GM21786 (cell line): ENCODE results near the gene UTP25.

Source experiments
- ATAC-seq: cut with Tn5 transposase; IDR thresholded peaks from one replicate; pipeline ENCODE4 v1.9.1; 2021; ENCODE audit not compliant: unreplicated experiment

The UTP25 gene

DNA sequence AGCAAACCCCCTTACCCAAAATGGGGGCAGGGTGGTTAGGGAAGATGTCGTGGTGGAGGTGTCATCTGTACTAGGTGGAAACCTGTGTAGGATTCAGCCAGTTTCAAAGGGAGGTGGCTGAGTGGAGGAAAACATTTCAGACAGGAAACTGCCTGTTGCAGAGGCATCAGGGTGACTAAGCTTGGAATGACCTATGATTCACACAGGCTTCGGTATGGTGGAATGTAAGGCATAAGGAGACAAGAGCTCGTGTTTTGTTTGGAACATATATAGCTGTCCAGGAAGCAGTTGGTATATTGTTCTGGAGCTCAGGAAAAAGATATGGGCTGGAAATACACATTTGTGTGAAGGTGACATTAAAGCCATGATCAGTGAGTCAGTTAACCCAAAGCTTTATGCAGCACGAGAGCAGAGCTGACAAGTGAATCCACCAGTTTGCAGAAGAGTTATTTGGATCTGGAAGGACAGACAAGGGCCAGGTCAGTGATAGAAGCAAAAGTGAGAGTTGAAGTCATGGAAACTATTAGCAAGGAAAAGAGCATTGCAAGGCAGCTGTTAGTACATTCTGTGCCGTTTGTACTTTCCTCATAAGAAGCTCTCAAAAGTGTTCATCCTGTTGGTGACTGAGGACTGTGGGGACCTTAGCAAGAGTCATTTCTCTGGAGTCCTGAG, 12.2 kb downstream of the UTP25 start:
- no peak for ATAC-seq

DNA sequence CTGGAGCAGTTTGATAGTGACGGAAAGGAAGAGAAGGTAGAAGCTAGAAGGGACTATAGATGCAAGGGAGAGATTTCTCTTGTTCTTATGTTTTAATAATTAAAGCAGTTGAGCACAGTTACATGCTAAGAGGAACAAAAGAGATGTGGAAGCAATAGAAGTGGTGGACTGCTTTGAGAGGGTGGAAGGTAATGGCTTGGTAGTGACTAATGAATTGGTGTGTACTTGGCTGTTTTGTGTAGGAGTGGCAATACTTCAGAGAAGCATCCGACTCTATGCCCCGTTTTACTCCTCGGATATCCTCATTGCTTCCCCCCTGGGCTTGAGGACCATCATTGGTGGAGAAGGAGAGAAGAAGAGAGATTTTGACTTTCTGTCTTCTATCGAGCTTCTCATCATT, 12.8 kb downstream of the UTP25 start:
- no peak for ATAC-seq

DNA sequence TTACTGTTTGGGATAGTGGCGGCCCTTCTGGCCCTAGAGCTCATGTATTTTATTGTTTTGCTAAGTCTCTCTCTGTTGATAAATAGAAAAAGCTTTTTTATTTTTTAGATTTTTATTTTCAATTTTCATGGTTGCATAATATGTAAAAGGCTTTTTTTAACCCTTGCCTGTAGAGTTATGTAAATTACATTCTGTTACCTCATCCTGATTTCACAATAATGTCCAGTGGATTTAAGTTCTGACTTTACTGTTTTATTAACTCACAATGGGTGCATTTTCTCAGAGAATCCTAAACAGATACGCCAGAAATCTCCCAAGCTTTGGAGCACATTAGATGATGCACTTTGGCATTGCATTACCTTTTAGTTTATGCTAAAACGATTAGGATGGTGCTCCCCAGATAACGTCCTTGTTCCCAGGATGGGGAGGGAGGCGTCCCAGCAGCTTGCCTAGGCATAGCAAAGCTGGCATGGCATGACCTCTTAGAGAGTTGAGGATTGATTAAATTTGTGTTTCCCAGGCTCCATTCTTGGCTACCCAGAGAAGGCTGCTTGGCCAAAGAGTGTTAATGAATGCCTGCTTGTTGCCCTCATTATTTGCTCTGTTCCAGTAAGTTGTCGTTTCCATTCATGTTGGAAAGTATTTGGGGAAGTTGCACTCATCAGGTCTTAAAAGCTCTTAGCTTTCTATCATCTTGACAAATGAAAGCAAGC, 17.1 kb downstream of the UTP25 start:
- ATAC-seq, result no peak

DNA sequence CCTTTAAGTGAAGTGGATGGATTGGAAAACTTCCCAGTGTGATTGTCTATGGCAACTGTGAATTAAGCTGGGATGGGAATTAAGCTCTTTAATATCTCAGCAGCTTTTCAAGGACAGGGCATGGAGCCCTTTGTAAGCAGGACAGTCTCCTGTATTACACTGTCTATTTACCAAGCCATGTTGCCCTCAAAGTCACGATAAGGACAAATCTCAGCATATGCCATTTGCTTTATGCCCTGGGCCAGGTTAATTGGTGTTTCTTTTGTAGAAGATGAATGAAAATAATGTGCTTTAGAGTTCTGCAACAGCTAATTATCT, 17.6 kb downstream of the UTP25 start:
- no peak for ATAC-seq

DNA sequence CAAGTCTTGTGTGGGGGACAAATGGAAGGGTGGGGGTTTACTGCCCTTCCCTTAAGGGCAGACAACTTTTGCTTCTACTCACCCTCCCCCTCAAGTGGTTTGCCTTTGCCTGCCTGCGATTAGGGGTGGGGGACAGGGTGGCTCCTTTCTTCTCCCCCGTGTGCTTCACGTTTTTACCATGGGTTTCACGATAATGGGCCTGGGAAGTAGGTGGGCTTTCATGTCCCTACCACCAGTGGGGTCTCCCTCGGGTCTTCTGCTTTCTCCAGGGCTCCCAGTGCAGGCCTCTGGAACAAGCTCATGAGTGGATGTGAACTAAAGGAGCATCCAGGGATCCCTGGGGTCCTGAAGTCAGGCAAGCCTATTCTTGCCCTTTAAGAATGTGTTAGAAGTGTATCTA, 21.6 kb downstream of the UTP25 start:
- ATAC-seq, result no peak

DNA sequence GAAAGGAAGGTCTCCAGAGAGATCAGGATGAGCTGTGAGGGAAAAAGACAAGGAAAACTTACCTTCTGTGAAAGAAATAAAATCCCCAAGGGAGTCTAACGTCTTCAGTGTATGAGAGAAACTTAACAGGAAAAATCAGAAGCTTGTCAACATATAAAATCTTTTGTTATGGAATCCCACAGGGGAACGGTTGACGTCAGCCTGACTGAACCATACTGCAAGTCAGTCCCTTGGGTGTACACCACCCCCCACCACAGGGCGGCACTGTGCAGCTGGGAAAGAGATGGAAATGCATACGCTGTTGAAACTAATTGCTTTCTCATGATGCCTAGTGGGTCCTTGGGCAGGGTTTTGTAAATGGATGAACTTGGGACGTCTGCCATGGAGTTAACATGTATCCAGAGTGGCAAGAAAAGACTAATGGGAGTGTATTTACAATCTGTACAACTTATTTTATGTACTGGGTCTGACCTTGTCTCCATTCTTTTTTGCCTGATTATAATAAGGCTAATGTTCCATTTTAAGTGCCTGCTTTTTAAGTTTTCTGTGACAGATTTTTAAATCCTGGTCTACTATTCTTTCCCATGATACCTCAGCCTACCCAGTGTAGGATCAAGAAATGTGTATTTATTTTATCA, 22.7 kb downstream of the UTP25 start:
- ATAC-seq, result no peak

DNA sequence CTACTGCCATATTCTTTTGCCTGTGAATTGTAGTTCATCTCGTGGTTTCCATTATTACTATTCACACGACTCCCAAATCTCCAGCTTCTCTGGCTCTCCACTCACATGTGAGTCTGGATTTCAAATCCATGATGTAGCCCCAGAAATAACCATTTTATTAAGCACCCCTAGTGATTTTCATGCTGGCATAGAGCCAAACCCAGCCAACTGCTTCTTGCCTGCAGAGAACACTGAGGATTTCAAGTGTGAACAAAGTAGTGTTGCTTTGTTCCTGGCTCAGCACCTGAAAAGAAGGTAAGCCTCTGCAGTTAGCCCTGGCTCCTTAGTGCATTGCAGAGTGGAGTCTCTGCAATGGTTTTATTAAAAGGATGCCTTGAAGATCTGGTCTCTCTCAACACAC, 25.9 kb downstream of the UTP25 start:
- ATAC-seq, result no peak

DNA sequence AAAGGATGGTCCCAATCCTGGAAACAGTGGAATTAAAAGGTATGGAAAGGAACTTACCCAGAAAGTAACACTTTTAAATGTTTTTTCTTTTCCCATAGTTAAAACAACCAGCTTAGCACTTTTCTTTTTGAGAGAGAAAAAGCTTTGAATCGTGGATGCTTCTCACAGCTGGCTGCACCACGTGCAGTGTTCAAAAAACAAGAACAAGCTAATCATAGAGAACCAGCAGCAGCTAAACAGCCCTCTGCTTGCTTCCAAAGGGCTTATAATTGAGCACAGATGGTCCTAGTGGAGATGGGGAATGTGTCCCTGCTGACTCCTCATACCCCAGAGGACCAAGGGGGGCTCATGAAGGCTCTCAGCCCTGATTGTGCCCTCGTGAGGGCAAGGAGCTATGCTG, 26.4 kb downstream of the UTP25 start:
- no peak for ATAC-seq

DNA sequence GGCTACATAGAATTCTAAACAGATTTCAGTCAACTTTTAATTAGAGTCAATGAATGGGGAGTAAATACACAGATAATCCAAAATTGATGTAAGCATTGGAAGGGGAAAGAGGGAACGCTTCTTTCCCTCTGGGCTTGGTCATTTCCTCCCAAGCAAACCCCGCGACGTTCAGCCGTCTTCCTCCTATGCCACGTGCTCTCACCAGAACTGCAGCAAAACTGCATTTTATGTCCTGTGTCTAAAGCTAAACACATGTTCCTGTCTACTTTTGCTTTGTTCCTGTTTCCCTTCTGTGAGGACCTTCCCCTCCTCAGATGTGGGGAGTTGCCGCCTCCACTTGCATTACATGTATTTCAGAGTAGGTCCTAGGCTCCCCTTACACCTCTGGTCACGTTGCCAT, 27.2 kb downstream of the UTP25 start:
- ATAC-seq, result no peak

DNA sequence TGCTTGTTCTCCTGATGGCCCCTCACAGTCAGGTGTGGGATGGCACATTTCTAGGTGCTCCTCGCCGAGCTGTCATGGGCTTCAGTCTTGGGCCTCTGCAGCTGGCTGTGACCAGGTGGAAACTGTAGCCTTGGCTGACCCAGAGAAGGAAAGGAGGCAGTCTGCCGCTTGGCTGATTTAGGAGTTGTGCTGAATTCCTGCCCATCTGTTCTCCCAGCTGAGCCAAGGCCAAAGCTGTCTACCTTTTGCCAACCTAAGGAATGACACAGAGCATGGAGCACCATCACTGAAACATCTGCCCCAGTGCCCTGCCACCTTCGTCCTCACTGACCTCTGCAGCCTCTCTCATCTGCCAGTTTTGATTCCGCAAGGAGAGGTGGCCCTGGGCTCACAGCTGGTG, 27.9 kb downstream of the UTP25 start:
- ATAC-seq, result no peak

DNA sequence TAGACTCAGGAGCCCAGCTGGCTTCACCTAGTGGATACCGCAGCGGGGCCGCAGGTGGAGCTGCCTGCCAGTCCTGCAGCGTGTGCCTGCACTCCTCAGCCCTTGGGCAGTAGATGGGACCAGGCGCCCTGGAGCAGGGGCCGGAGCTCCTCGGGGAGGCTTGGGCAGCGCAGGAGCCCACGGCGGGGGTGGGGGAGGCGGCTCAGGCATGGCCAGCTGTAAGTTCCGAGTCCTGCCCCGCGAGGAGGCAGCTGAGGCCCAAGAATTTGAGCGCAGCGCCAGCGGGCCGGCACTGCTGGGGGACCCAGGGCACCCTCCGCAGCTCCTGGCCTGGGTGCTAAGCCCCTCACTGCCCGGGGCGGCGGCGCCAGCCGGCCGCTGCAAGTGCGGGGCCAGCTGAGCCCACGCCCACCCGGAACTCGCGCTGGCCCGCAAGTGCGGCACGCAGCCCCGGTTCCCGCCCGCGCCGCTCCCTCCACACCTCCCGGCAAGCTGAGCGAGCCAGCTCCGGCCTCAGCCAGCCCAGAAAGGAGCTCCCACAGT, 30.9 kb downstream of the UTP25 start:
- no peak for ATAC-seq

DNA sequence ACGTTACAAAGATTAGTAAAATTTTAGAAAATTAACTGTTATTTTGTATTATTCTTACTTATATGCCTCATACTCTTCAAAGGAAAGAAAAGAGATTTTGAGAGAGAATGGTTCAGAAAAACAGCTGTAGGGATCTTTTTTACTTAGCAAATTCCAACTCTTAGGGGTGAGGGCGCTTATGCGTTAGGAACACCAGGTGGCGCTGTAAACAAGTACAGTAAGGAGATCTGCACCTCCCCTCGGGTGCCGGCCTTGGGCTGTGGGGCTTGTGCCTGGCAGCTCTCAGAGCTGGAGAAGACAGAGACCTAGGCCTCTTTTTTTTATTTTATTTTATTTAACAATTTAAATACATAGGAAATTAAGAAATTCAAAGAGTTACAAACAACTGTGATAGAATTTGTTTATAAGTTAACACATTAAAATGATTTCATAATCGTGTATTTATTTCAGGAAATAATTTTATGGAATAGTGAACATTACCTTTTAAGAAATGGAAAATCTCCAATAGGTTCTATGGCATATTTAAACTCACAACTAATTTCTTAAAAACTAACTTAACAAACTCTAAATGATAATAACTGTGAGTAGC, 32.6 kb downstream of the UTP25 start:
- peak; percentile 96 for ATAC-seq

DNA sequence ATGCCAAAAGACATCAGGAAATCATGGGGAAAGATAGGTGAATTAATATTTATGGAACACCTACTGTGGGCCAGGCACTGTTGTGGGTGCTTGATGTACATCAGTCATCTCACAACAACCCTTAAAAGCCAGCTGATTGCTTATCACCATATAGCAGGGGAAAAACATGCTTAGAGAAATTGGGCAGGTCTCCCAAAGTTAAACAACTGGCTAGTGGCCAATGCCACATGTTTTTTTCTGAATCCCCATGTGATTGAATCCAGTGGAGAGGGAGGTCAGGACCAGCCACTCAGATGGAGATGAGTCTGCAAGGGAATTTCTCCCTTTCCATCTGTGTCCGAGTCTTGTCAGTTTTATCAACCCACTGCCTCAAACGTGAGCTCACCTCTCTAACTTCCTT, 33.5 kb downstream of the UTP25 start:
- no peak for ATAC-seq

DNA sequence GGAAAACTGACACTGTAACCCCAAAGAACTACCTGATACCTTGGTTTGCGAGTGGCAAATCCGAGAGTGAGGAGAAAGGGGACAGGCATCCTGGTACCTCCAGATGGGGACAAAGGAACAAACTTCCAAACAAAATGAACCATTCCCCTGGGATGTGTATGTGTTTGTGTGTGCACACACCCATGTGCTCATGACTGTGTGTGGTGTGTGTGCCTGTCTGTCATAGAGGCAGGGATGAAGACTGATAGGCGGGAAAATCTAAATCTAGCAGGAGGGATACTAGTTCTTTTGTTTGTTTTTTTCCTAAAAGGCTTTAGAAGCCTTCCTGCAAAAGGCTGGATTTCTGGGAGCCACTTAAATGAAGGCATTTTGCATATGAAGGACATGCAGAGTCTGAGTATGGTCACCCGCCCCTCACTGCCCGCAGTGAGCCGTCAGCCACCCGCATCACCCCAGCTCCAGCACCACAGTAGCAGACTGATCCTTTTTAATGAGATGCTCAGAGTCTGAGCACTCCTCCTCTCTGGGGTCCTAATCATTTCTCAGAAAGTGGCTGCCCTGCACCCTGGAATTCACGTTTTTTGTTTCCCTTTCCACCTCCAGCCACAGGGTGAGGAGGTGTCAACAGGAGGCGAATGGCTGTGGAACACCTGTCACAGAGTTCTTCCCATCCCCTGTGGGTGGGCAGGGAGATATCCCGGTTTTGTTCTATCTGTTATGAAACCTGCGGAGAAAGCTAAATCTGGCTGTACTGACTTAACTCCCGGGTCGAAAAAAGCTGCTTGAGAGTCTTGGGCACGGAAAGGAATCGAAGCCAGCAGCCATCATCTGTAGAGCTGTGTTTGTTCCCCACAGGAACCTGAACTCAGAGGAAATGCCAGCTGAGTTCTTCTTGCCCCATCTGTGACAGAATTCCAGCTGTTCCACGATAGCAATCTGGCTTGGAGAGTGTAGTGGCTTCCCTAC, 34.9 kb downstream of the UTP25 start:
- no peak for ATAC-seq

DNA sequence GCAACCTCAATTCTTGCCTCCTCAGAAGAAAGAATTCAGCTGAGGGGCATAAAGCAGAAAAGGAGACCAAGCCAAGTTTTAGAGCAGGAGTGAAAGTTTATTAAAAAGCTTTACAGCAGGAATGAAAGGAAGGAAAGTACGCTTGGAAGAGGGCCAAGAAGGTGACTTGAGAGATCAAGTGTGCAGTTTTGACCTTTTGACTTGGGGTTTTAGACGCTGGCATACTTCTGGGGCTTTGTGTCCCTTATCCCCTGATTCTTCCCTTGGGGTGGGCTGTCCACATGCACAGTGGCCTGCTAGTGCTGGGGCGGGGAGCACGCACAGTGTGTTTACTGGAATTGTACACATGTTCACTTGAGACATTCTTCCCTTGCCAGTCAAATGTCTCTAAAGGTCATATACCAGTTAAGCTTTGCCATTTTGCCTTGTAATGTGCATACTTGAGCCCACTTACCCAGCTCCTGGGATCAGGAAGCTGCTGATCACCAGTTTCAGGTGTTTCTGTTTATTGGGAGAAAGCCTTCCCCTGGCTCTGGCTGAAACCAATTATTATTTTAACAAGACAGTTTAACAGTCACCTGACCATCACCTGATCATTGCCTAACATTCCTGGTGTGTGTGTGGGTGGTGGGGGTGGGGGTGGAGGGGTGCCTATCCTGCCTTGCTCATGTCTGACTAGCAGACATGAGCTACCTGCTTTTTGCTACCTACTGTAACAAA, 36.2 kb downstream of the UTP25 start:
- no peak for ATAC-seq

DNA sequence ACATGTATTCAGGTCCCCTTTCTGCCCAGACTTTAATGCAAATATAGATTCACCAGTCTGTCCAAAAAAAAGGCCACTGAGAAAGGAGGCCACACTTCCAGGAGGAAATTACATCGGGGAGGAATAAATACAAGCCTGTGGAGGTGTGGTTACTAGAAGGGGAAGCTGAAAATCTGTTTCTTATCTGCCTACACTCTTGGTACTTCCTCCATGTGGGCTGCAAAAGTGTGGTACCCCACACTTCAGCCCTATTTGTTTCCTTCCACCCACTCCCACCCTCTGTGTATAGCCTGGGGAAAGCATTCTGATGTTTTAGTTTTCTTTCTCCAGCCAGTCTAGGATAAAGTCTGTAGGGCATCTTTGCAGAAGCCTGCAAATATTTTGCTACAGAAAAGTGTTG, 38.4 kb downstream of the UTP25 start:
- no peak for ATAC-seq

DNA sequence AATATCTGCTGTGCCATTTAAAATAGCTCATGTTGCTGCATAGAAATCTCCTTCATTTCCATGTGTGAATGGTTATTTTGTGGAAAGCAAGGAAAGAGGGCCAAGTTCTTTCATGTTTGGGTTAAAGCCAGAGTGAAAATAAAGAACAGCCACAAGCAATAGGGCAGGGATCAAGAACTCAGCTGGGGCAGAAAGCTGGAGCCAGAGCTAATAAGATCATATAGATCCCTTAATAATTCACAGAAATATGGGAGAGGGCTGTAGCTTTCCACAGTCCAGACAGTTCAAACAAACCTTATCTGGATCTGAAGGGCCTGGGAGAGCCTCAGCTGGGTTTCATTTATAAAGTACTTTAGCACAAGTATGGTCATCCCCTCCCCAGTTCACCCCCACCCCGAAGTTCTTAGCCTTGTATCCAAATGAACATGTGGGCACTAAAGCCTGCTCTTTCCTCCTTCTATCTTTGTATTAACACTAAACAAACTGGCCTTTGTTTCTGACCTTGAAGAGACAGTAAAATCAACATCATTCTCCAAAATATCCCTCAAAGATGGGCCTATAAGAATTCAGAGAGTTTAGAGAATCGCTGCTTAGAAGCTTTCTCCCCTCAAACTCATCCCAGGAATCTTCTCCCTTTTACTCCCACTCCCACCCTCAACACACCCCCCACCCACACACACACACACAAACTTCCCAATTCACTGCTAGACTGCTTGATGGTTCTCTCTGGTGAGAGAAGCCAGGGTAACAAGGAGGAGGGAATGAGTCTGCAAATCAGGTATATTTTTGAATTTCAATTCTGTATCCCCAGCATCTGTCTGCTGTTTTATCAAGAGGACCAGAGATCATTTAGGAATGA, 41.7 kb downstream of the UTP25 start:
- ATAC-seq, result no peak

DNA sequence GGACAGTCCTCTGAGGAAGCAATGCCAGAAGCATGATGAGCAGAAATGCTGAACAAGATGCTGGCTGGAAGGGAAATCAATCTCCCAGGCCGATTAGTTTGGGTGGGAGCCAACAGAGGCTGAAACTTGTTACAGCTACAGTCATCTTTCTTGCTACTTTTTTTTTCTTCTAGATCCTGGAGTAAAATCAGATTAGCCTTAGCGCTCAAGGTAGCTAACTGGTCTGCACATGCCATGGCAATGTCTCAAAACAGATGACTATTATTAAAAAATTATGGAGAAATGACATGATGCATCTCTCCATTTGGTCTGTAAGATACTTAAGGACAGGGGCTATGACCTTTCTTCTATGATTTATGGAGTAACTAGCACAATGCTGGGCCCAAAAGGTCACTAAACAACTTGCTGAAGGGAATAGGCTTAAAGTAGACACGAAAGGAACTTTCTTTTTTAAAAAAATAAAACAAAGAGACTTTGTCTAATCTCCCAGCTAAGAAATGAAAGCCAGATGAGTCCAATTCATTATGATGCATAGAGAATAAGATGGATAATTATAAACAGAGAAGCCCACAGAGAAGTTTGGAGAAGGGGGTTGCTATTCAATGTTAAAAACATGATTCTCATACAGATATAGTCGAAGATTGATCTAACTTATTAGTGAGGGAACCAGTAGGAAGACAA, 42.5 kb downstream of the UTP25 start:
- ATAC-seq, result no peak

DNA sequence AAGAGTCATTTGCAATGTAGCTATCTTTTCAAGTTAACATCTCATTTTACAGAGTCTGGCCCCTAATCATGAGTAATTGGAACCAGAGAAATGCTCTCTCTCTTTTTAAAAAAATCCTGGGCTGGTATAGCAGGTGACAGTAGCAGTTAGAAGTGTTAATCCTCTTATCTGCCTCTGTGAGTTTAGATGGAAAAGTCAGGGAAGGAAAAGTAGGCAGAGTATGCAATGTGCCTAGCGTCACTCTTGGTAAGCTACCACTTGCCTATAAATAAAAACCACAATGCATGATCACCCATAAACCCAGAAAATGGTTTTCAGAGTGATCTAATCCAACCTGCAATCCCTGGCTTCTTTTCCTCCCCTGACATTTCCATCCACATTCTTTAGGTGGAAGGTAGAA, 43.2 kb downstream of the UTP25 start:
- ATAC-seq, result no peak
